Measurements from ENCODE around the gene WWTR1. TPM values are rescaled to one million over a fixed set of nuclear protein-coding genes. Genes with fewer than 3 reads are reported as not detected.
A peak's percentile ranks its signal among the peaks of the same experiment; 100 is the strongest.

Gene WWTR1
- total and polyA plus RNA-seq, 2 of the 8 experiments (the other 6 are each of a cell fraction or from before 2014, with no cell fraction given): 15.7 to 18.6 TPM

GRCh38 chr3:149468504-149469212 lies 189.2 kb downstream of the WWTR1 start:
- Histone ChIP-seq H3K9me3 (ENCODE audit: insufficient read depth in 2 of 2, low read depth in 1 of 2, low read length in 1 of 2) (no peaks in the 10 kb centered on the region), H4K8ac (ENCODE audit: extremely low read depth, insufficient read depth, low read length) (no peak overlapping the region), H3K36me3 (ENCODE audit: control insufficient read depth in 2 of 4, insufficient read depth in 4 of 4, low read length in 3 of 4) (no peaks in the 10 kb centered on the region), H3K23ac (ENCODE audit: insufficient read length) (no peak overlapping the region), H3K4me1 (replicated peaks in 1 of 4; ENCODE audit: control insufficient read depth in 3 of 4, insufficient read depth in 4 of 4, low read length in 3 of 4) (peaks cover 0 to 4% (median 0%) of the 10 kb centered on the region in 4 experiments; a peak in 4 of 7 replicates), H3K4me2 (ENCODE audit: insufficient read depth in 1 of 2, low read depth in 2 of 2, low read length in 2 of 2) (peak overlapping the region in 1 of 2 experiments; percentile 39; a peak in 1 of 4 replicates), H4K91ac (replicated peaks; ENCODE audit: insufficient read length, low read length) (no peak overlapping the region), H4K20me1 (replicated peaks in 1 of 2; ENCODE audit: control insufficient read depth in 1 of 2, insufficient read depth in 2 of 2, low read length in 2 of 2) (no peaks in the 10 kb centered on the region), H3K79me2 (ENCODE audit: control insufficient read depth in 1 of 2, insufficient read depth in 2 of 2, low read length in 2 of 2) (no peaks in the 10 kb centered on the region), H4K5ac (ENCODE audit: insufficient read length, low read depth, low read length) (no peak overlapping the region), H2BK15ac (ENCODE audit: low read length) (no peak overlapping the region), H3K9ac (replicated peaks in 1 of 4; ENCODE audit: extremely low read depth in 1 of 4, low read depth in 3 of 4, low read length in 3 of 4) (no peak overlapping the region), H3K27me3 (replicated peaks in 1 of 4; ENCODE audit: control insufficient read depth in 3 of 4, extremely low read depth in 1 of 4, insufficient read depth in 3 of 4, low read length in 3 of 4) (no peaks in the 10 kb centered on the region), H3K18ac (ENCODE audit: extremely low read depth, low read length) (peak overlapping the region; percentile 62; the same call in 1 of the 2 replicates), H2BK20ac (ENCODE audit: low read length) (no peak overlapping the region), H3K79me1 (ENCODE audit: low read depth, low read length) (no peaks in the 10 kb centered on the region), H3K4ac (replicated peaks; ENCODE audit: insufficient read length, low read depth, low read length) (no peak overlapping the region), H2AFZ (ENCODE audit: low read length) (peak overlapping the region; percentile 15; the same call in 1 of the 2 replicates), H2BK5ac (ENCODE audit: low read depth, low read length) (peak overlapping the region; percentile 66; the same call in 1 of the 2 replicates), H3K23me2 (ENCODE audit: low read depth, low read length) (no peaks in the 10 kb centered on the region), H2BK120ac (replicated peaks; ENCODE audit: low read depth, low read length) (no peak overlapping the region), H3K14ac (ENCODE audit: insufficient read length) (no peak overlapping the region), H3K4me3 (ENCODE audit: extremely low read depth in 1 of 4, insufficient read depth in 2 of 4, low read depth in 3 of 4, low read length in 4 of 4) (no peak overlapping the region; a peak in 1 of 8 replicates), H3K27ac (ENCODE audit: low read depth, low read length) (no peak overlapping the region), H3K56ac (replicated peaks; ENCODE audit: insufficient read length, low read depth, low read length) (no peak overlapping the region), H2AK5ac (ENCODE audit: low read depth, low read length) (no peak overlapping the region), H2BK12ac (ENCODE audit: low read depth, low read length) (no peak overlapping the region)
- WGBS, 2 experiments (ENCODE audit: extremely low coverage in 1 of 2, insufficient coverage in 1 of 2, insufficient read length in 1 of 2, insufficient replicate concordance in 2 of 2, low coverage in 1 of 2, low lambda C conversion rate in 2 of 2, missing lambda C conversion rate in 1 of 2): 69% methylated on average over 2 of the region's 2 CpGs; no CpG with 5 or more reads in 1 of the 2 experiments
- CTCF ChIA-PET (ENCODE audit: partially characterized antibody): interaction anchor here (0.6 to 4.3 kb wide), 6 partner anchors 11 to 320 kb away, joined by 3 to 30 read pairs (median 4); no protein-coding TSS in a partner anchor
- DNase-seq (ENCODE audit: low read depth in 1 of 2, low spot score in 2 of 2): no peak
- POLR2A ChIA-PET (ENCODE audit: partially characterized antibody): no interaction called here
- no peak for FAIRE-seq
- no peak for TF ChIP-seq SP4 (IDR thresholded peaks at IDR 0.05; ENCODE audit: low read length)
- no peak for TF ChIP-seq BCL11A (IDR thresholded peaks at IDR 0.05; ENCODE audit: low read depth in 2 of 2, low read length in 2 of 2)
- no peak for TF ChIP-seq RFX5 (IDR thresholded peaks at IDR 0.05; ENCODE audit: borderline replicate concordance, low read depth, low read length)
- no peak for TF ChIP-seq SIRT6 (IDR thresholded peaks at IDR 0.05; ENCODE audit: low read length)
- TF ChIP-seq EP300 (IDR thresholded peaks at IDR 0.05; ENCODE audit: borderline replicate concordance in 1 of 2, low read depth in 2 of 2, low read length in 2 of 2): no peak
